HG03175 (cell line): ENCODE measurements around the gene CCL14.
"Not testable (repeated sequence)": the region's sequence is repeated elsewhere in the genome, so short reads cannot be mapped to it uniquely, and the experiment has no call there.

Source experiments
- ATAC-seq: cut with Tn5 transposase; IDR thresholded peaks from one replicate; pipeline ENCODE4 v1.9.1; 2021; ENCODE audit warnings: mild to moderate bottlenecking, moderate library complexity; ENCODE audit not compliant: unreplicated experiment

The CCL14 gene

GRCh38 chr17:35986643-35987042, at the start of gene CCL14:
CCL14 (minus strand) TSS chr17:35986729; CDS start chr17:35986649, 80 bp downstream.
- no peak for ATAC-seq

- no peak for ATAC-seq
Measured at GRCh38 chr17:36036235-36036634, 49.7 kb upstream of the CCL14 start.

GRCh38 chr17:36034127-36034526, 47.6 kb upstream of the CCL14 start:
- ATAC-seq = peak; percentile 51

GRCh38 chr17:36030956-36031355, 44.4 kb upstream of the CCL14 start:
- ATAC-seq = no peak

GRCh38 chr17:36027761-36028160, 41.2 kb upstream of the CCL14 start:
- no peak for ATAC-seq

GRCh38 chr17:36024106-36024869, 37.8 kb upstream of the CCL14 start:
- ATAC-seq = no peak

- no peak for ATAC-seq
Measured at GRCh38 chr17:36019423-36019822, 32.9 kb upstream of the CCL14 start.

- no peak for ATAC-seq
Measured at GRCh38 chr17:36017799-36018198, 31.3 kb upstream of the CCL14 start, which contains the start of gene CCL23. CCL23 (minus strand) TSS chr17:36017972; CDS start chr17:36017897, 75 bp downstream.

GRCh38 chr17:36016555-36016954, 30.0 kb upstream of the CCL14 start:
- no peak for ATAC-seq

GRCh38 chr17:36015895-36016294, 29.4 kb upstream of the CCL14 start:
- ATAC-seq = not testable (repeated sequence)

- ATAC-seq = no peak
Measured at GRCh38 chr17:36014946-36015345, 28.4 kb upstream of the CCL14 start.

GRCh38 chr17:36011201-36011600, 24.7 kb upstream of the CCL14 start:
- ATAC-seq = no peak

- ATAC-seq = no peak
Measured at GRCh38 chr17:36008998-36009665, 22.6 kb upstream of the CCL14 start.

- ATAC-seq = no peak
Measured at GRCh38 chr17:36004594-36005108, 18.1 kb upstream of the CCL14 start.

GRCh38 chr17:36002631-36003030, 16.1 kb upstream of the CCL14 start:
- ATAC-seq = no peak

- ATAC-seq = no peak
Measured at GRCh38 chr17:36001862-36002603, 15.5 kb upstream of the CCL14 start.

- ATAC-seq = no peak
Measured at GRCh38 chr17:36001110-36001771, 14.7 kb upstream of the CCL14 start, which contains the start of gene CCL15. CCL15 (minus strand) TSS chr17:36001553; CDS start chr17:36001492, 61 bp downstream.

- ATAC-seq = no peak
Measured at GRCh38 chr17:36000732-36001109, 14.2 kb upstream of the CCL14 start.

GRCh38 chr17:35998756-35999155, 12.2 kb upstream of the CCL14 start:
- ATAC-seq = no peak

- ATAC-seq = no peak
Measured at GRCh38 chr17:35998018-35998545, 11.6 kb upstream of the CCL14 start.
